CD4-positive, alpha-beta T cell treated with Interleukin-15 for 1 hour (primary cell): ENCODE data around the gene TRPM2.
A peak's percentile ranks its signal among the peaks of the same experiment; 100 is the strongest.

Experiments used
- DNase-seq: peaks from one replicate; pipeline ENCODE4 v3.0.0-alpha.2; 2020

TRPM2 gene

DNA sequence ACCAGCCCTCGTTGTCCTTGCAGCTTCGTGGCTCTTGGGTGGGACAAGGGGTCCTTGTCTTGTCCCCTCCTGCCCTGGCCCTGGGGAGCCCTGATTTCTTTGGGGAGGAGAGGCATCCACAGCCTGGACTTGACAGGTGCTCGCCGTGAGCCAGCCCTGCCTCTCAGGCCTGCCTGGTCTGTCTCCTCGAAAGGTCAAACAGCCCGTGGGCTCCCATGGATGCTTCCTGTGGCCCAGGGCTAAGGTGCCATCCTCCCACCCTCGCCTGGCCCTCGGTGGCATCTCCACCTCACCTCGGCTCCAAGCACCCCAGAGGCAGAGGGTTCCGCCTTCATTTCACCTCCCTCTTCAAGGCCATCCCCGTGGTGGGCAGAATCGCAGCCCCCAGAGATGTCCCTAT lies 110.9 kb downstream of the TRPM2 start:
- no peak for DNase-seq

DNA sequence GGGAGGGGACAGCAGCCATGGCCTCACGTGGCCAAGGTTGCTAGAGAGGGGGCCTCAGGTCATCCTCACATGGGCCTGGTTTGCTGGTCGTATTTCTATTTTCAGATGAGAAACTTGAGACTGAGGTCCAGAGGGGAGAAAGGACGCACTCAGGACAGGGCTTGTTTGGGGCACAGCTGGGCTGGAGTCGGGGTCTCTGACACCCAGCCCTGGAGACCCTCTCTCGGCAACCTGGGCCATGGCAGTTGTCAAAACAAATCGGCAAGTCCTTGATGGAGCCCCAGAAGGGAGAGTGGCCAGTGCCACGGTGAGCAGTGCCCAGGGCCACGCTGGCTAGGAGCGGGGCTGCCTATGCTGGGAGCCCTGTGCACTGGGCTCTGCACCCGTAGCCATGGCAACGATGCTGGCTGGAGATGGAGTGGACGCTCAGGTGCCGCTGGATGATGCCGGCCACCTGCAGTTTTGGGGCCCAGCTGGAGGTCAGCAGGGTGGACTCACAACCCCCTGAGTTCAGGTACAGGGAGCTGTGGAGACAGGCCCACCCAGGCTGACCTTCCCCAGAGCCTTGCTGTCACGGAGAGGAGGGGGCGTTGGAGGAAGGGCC lies 113.0 kb downstream of the TRPM2 start:
- DNase-seq: no peak

DNA sequence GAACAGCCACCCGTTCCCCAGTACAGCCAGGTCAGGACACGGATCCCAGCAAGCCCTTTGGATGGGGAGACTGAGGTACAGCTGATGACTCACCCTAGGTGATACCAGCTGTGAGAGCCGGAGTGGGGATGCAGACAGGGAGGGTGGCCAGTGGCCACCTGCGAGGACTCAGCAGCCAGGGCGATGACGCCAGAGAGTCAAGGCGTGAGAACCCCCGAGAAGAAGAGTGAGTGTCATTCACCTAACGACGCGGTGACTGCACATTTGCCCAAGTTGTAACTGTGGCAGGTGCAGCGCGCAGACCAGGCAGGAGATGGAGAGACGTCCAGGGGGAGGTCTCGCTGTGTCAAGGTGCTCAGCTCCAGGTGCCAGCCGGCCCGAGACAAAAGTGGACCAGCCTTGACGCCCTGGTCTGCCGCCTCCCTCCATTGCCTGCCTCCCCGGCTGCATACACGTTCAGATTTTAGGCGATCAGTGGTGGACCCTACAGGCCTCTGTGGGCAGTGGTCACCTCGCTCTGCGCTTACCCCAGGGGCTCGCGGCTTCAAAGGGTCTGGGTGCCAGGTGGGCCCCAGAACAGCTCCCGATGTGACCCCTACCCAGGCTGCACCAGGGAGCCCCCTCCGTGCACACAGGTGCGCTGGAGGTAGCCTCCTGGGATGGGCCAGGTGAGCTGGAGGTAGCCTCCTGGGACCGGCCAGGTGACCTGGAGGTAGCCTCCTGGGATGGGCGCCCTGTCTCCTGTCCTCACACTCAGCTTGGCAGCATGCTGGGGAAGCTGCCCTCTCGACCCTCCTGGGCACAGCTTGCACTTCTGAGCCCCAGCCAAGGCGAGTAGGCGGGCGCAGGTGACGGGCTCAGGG lies 113.8 kb downstream of the TRPM2 start:
- DNase-seq: no peak

DNA sequence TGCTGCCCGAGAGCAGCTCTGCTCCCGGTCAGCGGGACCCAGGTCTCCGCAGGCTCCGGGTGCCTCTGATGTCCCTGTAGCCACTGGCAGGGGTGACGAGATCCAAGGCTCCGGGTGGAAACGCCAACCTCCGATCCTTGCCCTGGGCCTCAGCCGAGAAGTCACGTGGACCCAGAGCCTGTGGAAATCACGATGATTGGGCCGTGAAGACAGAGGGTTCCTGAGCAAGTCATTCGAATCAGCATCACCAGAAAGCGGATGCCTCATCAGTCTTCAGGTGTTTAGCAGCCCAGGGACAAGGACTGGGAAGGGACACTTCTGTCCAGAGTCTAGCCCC lies 114.4 kb downstream of the TRPM2 start:
- DNase-seq: no peak

DNA sequence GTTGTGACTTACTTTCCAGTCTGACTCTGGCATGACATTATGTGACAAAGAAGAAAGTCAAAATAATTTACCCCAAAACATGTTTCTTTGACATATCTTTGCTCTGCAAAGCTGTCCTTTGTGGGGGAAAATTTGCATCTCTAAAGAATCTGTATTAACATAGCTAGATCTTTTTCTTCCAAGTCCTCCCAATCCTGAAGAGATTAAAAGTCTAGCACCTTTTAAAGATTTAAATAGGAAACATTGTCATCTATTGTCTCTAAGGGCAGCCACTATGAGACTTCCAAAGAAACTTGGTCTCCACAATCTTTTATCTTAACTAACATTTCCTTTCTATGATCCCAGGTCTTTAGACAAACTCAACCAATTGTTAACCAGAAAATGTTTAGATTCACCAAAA lies 117.9 kb downstream of the TRPM2 start:
- no peak for DNase-seq

DNA sequence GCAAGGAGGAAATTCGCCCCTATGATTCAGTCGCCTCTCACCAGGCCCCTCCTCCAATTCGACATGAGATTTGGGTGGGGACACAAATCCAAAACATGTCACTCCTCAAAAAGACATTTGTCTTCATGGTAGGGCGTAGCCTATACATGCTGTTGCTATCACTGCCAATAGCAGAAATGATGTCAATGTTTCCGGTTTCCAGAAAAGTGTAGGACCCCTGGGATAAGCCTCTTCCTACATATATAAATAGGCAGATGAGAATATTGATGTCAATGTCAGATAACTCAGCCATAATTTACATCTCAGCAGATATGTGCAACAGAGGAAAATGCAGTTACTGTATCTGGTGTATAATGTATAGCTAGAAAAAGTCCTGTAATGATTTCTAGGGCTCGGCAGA lies 118.6 kb downstream of the TRPM2 start:
- DNase-seq: no peak

DNA sequence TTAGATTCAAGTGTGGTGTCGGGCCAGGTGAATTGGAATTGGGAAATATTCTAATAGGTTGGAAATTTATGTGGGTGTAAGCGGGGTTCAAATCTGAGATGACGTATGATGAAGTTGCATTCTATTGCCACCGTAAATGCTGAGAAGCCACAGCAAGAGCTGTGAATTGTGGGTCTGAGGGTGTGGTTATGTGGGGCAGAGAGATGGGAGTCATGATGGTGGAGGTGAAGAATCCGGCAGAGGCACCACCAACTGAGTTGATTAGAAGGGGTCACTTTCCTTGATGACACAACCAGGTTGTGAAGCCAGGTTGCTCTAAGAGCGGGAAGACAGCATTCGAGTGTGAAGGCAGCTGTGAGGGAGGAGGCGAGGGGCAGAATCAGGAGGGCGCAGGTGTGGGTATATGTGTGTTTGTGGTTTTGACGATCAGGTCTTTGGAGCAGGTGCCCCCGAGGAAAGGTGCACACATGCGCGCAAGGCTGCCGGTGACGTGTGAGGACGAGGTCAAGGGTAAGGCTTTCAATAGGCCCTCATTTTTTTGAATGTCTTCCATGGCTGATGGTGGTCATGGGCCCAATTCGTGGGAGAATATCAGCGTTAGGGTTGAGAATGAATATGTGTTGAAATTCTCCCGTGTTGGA lies 120.6 kb downstream of the TRPM2 start:
- DNase-seq: no peak

DNA sequence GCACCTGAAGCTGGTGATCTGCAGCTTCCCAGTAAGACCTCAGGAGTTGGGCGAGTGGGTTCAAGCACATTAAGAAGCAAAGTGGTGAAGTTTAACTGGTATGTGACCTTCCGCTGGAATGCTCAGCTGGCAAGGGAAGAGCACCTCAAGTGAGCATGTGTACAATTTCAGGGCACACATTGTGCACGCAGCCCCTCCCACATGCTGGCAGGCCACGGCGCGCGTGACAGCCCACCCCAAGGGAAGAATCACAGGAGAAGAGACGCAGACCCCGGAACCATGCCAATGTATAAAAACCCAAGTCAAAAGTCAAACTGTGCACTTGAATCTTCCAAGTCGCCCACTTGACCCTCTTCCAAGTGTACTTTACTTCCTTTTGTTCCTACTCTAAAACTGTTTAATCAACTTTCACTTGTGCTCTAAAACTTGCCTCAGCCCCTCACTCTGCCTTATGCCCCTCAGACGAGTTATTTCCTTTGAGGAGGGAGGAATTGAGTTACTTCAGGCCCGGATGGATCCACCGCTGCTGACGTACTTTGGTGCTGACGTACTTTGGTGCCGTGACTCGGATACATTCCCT lies 121.9 kb downstream of the TRPM2 start:
- DNase-seq: no peak

DNA sequence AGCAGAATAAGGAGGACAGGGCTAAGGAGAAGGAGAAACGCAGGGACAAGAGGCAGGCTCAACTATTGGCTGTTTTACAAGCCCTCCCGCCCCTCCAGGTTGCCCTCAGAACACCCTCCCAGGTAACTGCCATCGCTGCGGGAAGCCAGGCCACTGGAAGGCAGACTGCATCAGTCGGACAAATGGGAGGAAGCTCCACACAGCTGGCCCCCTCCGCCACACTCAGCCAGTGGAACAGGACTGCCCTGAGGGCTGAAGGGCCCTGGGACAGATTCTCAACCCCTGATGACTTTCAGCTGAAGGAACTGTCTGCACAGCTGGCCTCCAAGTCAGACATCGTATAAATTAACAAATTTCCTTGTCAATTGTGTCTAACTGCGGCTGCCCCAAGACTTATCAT lies 123.7 kb downstream of the TRPM2 start:
- DNase-seq: no peak

DNA sequence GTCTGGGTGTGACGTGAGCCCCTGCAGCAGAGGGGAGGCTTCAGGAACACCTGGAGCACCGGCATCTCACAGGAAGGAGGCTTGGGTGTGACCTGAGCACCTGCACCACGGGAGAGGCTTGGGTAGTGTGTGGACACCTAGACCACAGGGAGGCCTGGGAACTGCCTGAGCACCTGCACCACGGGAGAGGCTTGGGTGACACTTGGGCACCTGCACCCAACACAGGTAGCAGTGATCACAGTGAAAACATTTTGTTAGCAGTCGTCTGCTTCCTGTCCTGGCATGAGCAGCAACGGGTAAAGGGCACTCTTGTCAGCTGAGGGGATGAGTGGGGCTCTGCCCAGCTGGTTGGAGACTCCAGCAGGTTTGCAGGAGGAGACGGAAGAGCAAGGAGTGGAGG lies 124.3 kb downstream of the TRPM2 start:
- DNase-seq: no peak

DNA sequence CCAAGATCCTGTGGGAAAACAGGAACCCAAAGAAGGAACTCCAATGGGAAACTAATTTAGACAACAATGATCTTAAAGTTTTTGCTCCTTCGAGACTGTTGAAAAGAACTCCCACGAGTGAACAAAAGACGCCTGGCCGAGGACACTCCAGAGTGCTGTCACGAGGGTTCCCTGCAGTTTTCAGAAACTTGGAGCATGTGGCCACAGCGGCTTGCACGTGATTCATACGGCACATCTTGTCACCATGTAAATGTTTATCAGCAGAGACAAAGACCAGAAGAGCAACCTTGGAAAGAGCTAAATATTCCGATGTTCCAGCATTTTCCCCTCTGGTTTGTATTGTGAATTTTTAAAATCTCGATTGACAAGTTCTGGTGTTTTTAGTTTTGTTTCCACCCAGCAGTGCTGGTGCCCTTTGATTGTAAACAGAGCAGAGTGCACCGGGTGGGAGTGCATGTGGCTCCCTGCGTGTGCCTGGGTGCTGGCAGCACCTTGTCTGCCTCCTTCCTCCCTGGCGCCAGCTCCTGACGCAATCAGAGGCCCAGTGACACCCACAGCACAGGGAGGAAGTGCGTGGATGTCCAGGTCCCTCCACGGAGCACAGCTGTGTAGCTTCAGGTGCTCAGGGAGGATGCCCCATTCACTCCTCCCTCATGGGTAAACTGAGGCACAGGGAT lies 124.8 kb downstream of the TRPM2 start:
- DNase-seq: no peak

DNA sequence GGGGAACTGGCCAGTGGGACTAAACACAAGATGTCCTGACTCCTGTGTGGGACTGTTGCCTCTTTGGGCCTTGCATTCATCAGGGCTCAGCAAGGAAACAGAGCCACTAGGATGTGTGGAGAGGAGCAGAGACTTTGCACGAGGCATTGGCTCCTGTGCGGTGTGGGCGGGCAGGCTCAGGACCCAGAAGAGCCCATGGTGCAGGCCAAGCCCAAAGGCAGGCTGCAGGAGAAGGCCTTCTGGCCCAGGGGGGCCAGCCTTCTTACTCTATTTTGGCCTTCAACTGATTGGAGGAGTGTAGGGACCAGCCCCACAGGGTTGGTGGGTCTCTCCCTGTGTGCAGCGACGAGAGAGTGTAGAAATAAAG lies 125.4 kb downstream of the TRPM2 start:
- no peak for DNase-seq

DNA sequence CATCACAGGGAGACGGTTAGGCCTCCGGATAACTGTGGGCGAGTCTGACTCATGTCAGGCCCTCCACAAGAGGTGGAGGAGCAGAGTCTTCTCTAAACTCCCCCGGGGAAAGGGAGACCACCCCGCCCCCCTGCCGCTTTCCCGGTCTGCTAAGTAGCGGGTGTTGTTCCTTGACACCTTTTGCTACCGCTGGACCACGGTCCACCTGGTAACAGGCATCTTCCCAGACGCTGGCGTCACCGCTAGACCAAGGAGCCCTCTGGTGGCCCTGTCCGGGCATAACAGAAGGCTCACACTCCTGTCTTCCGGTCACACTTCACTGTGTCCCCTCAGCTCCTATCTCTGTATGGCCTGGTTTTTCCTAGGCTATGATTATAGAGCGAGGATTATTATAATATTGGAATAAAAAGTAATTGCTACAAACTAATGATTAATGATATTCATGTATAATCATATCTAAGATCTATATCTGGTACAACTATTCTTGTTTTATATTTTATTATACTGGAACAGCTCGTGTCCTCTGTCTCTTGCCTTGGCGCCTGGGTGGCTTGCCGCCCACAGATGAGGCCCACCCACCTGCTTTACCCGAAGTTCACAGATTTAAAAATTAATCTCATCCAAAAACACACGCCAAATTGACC lies 126.3 kb downstream of the TRPM2 start:
- DNase-seq: peak; percentile 52

DNA sequence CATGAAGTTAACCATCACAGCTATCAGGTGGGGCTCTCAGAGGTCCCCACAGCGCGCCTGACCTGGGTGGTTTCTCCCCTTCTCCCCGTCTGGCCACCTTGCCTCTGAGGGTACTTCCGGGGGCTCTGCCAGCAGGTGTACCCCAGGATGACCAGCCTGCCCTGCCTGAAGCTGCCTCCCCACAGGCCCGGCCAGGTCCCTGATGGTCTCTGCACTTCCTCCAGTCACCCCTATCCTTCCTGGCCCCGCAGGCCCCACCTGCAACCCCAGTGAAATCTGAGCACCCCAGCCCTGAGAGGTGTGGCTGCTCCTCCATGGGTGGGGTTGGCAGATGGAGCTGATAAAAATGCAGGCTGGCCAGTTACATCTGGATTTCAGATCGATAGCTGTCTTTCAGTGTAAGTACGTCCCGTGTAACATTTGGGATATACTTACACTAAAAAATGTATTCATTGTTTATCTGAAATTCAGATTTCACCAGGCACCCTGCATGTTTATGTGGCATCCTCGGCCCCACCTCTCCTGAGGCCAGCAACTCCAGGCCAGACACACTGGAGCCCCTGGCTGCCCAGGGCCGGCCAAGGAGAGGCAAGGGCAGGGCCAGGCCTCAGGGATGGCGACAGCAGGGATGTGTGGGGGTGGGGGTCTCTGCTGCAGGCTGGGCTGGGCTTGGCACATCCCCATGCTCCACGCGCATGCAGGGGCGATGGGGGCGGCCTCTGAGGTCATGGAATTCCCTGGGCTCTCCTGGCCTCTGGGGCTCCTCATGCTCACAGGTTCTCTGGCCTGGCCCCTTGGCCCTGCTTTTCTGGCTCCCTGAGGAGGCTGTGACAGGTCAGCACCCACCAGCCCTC lies 127.0 kb downstream of the TRPM2 start:
- DNase-seq: no peak

DNA sequence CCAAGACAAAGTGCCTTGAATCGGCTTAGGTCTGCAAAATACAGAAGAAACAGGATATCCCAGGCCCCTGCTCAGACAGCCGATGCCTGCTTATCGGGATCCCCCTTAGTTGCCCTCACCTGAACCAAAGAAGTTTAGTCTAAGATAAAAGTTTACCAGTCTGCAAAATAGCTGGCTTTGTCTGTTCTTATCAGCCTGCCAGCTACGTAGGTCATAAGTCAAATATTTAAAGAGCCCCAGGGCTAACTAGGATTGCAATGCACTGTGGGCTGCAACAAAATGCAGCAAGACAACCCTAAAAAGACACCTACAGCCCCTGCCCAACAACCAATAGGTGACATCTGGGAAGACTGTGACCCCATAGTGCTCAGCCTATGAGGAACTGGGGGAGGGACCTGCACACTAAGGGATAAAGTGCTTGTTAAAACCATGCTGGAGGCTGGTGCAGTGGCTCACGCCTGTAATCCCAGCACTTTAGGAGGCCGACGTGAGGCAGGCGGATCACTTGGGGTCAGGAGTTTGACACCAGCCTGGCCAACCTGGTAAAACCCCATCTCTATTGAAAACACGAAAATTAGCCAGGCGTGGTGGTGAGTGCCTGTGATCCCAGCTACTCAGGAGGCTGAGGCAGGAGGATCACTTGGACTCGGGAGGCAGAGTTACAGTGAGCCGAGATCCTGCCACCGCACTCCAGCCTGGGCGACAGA lies 129.3 kb downstream of the TRPM2 start:
- no peak for DNase-seq

DNA sequence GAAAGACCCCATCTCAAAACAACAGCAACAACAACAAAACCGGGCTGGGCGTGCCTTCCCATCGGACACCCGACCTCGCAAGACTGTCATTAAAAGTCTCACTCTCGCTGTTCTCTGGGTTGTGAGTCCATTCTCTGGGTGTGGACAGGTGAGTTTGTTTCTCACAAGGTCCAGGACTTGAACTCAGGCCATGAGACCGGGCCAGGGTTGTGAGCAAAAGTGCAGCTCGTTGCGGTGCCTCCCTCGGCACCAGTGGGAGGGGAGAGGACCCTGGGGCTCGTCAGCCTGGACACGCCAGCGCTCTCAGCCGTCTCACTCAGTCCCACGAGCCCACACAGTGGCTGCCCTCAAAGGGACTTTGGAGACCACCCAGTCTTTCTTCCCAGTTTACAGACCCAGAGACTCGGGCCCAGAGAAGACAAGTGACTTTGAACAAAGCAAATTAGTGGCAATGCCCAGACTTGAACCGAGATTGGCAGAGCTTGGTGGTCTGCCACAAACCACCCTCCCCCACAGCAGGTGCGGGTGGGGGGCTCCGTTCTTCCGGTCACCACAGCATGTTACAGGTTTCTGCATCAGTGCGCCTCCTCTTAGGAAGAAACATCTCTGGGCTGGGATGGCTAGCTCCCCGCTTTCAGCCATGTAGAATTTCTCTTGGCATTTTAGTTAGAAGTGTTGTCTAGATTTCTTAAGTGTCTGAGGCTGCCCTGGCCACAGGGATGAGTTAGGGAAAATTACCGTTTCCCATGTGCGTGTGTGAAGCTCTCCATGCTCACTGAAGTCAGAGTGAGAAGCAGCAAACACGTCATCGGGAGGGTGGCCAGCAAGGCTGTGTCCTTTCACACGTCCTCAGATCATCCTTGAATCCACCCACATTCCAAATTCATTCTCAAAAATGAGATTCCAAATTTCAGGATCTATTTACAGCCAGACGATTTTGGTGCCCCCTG lies 130.1 kb downstream of the TRPM2 start:
- DNase-seq: no peak

DNA sequence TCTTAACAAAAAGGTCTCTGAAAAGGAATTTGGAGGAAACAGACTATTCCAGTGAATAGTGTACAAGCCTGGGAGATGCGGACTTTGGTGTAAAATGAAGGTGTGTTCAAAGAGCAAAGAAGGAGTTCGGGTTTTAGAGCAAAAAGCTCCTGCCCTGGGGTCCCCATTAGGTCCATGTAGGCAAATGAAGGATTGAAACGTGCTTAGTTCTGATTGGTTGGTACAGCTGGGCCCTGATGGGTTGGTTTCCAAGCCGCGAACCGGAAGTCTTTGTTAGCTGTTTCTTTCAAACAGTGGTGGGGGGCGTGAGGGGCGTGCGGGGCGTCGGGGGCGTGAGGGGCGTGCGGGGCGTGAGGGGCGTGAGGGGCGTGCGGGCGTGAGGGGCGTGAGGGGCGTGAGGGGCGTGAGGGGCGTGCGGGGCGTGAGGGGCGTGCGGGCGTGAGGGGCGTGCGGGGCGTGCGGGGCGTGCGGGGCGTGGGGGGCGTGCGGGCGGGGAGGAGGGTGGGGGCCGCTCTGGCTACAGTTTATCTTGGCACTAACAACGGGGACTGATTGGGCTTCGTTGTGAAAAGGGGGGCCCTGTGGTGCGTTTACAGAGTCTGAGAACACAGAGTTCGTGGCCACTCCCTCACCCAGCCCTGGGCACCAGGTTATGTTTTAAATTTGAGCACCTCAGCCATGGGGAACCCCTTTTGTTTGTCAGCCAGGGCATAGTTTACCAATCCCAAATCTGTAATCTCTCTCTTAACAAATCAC lies 131.3 kb downstream of the TRPM2 start:
- no peak for DNase-seq

DNA sequence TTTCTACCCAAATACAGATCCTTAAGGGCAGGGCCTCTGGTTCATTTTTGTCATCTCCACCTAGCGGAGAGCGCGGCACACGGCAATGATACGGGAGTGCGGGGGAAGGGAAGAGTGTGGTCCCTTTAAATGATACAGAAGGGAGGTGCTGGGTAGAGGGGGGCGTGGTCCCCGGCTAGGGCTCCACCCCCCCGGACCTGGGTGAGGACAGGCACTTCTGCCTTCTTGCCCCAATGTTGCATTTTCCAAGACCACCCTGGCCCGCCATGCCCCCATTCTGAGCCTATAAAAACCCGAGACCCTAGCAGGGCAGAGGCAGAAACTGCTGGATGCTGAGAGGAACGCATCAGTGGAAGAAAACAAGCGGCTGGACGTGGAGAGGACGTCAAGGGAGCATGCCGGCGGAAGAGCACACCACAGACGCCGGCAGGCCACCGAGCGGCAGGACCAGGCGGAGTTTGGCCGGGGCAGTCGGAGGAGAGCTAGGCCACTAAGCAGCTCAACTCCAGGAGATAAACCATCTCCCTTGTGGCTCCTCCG lies 131.9 kb downstream of the TRPM2 start:
- DNase-seq: peak; percentile 63

DNA sequence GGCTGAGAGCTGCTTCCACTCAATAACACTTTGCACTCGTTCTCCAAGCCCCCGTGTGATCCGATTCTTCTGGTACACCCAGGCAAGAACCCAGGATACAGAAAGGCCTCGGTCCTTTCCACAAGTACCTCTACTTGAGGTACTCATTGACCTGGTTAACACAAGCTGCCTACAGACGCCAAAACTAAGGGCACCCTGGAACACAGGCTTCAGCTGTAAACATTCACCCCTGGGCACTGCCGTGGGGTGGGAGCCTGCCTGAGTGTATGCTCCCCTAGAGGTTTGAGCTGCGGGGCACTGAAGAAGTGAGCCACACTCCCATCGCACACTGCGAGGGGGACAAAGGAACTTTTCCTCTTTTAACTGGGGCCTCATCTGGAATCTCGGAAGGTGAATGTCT lies 132.4 kb downstream of the TRPM2 start:
- no peak for DNase-seq
